ENCODE measurements around the gene ADARB2.

Gene ADARB2

GRCh38 chr10:1378473-1378872, 358.9 kb downstream of the ADARB2 start:
- Histone ChIP-seq H3K27ac (ENCODE audit: low read length) (no peak overlapping the region), H3K36me3 (ENCODE audit: control insufficient read depth in 1 of 2, insufficient read depth in 2 of 2, low read length in 2 of 2) (no peaks in the 10 kb centered on the region), H3K27me3 (ENCODE audit: low read depth, low read length) (no peaks in the 10 kb centered on the region), H3K4me1 (ENCODE audit: control insufficient read depth in 1 of 2, insufficient read depth in 2 of 2, low read length in 2 of 2) (no peaks in the 10 kb centered on the region), H3K4me3 (ENCODE audit: low read depth in 1 of 2, low read length in 2 of 2) (no peak overlapping the region), H3K9me3 (ENCODE audit: control insufficient read depth in 1 of 2, low read length in 2 of 2) (no peaks in the 10 kb centered on the region)

GRCh38 chr10:1377740-1378397, 359.5 kb downstream of the ADARB2 start:
- no peaks in the 10 kb centered on the region for H3K27me3 ChIP-seq (ENCODE audit: low read depth, low read length)

GRCh38 chr10:1377231-1377630, 360.1 kb downstream of the ADARB2 start:
- Histone ChIP-seq H3K9me3 (ENCODE audit: control insufficient read depth in 1 of 2, low read length in 2 of 2) (no peaks in the 10 kb centered on the region), H3K27me3 (ENCODE audit: low read depth, low read length) (no peaks in the 10 kb centered on the region), H3K36me3 (ENCODE audit: control insufficient read depth in 1 of 2, insufficient read depth in 2 of 2, low read length in 2 of 2) (no peaks in the 10 kb centered on the region), H3K27ac (ENCODE audit: low read length) (no peak overlapping the region), H3K4me1 (ENCODE audit: control insufficient read depth in 1 of 2, insufficient read depth in 2 of 2, low read length in 2 of 2) (no peaks in the 10 kb centered on the region), H3K4me3 (ENCODE audit: low read depth in 1 of 2, low read length in 2 of 2) (no peak overlapping the region)

More at GRCh38 chr10:1377740-1378397, 359.5 kb downstream of the ADARB2 start:
- H3K9me3 ChIP-seq (ENCODE audit: control insufficient read depth in 1 of 2, low read length in 2 of 2), result no peaks in the 10 kb centered on the region
- no peaks in the 10 kb centered on the region for H3K4me1 ChIP-seq (ENCODE audit: control insufficient read depth in 1 of 2, insufficient read depth in 2 of 2, low read length in 2 of 2)
- H3K36me3 ChIP-seq (ENCODE audit: control insufficient read depth in 1 of 2, insufficient read depth in 2 of 2, low read length in 2 of 2), result no peaks in the 10 kb centered on the region
- no peak overlapping the region for H3K4me3 ChIP-seq (ENCODE audit: low read depth in 1 of 2, low read length in 2 of 2)
- no peak overlapping the region for H3K27ac ChIP-seq (ENCODE audit: low read length)

GRCh38 chr10:1376384-1376945, 360.9 kb downstream of the ADARB2 start:
- Histone ChIP-seq H3K27ac (ENCODE audit: low read length) (no peak overlapping the region), H3K4me1 (ENCODE audit: control insufficient read depth in 1 of 2, insufficient read depth in 2 of 2, low read length in 2 of 2) (no peaks in the 10 kb centered on the region), H3K27me3 (ENCODE audit: low read depth, low read length) (no peaks in the 10 kb centered on the region), H3K4me3 (ENCODE audit: low read depth in 1 of 2, low read length in 2 of 2) (no peak overlapping the region), H3K36me3 (ENCODE audit: control insufficient read depth in 1 of 2, insufficient read depth in 2 of 2, low read length in 2 of 2) (no peaks in the 10 kb centered on the region), H3K9me3 (ENCODE audit: control insufficient read depth in 1 of 2, low read length in 2 of 2) (no peaks in the 10 kb centered on the region)

- no peaks in the 10 kb centered on the region for H3K9me3 ChIP-seq (ENCODE audit: control insufficient read depth in 1 of 2, low read length in 2 of 2)
- no peaks in the 10 kb centered on the region for H3K4me1 ChIP-seq (ENCODE audit: control insufficient read depth in 1 of 2, insufficient read depth in 2 of 2, low read length in 2 of 2)
- no peak overlapping the region for H3K4me3 ChIP-seq (ENCODE audit: low read depth in 1 of 2, low read length in 2 of 2)
- H3K36me3 ChIP-seq (ENCODE audit: control insufficient read depth in 1 of 2, insufficient read depth in 2 of 2, low read length in 2 of 2), result no peaks in the 10 kb centered on the region
- H3K27ac ChIP-seq (ENCODE audit: low read length), result no peak overlapping the region
- H3K27me3 ChIP-seq (ENCODE audit: low read depth, low read length), result no peaks in the 10 kb centered on the region
Observed at GRCh38 chr10:1375346-1376170, 361.8 kb downstream of the ADARB2 start.

GRCh38 chr10:1374511-1375345, 362.6 kb downstream of the ADARB2 start:
- no peaks in the 10 kb centered on the region for H3K9me3 ChIP-seq (ENCODE audit: control insufficient read depth in 1 of 2, low read length in 2 of 2)
- H3K27ac ChIP-seq (ENCODE audit: low read length), result no peak overlapping the region
- H3K4me3 ChIP-seq (ENCODE audit: low read depth in 1 of 2, low read length in 2 of 2), result no peak overlapping the region
- no peaks in the 10 kb centered on the region for H3K4me1 ChIP-seq (ENCODE audit: control insufficient read depth in 1 of 2, insufficient read depth in 2 of 2, low read length in 2 of 2)
- no peaks in the 10 kb centered on the region for H3K36me3 ChIP-seq (ENCODE audit: control insufficient read depth in 1 of 2, insufficient read depth in 2 of 2, low read length in 2 of 2)
- H3K27me3 ChIP-seq (ENCODE audit: low read depth, low read length), result no peaks in the 10 kb centered on the region

- Histone ChIP-seq H3K36me3 (ENCODE audit: control insufficient read depth in 1 of 2, insufficient read depth in 2 of 2, low read length in 2 of 2) (no peaks in the 10 kb centered on the region), H3K4me3 (ENCODE audit: low read depth in 1 of 2, low read length in 2 of 2) (no peak overlapping the region), H3K27me3 (ENCODE audit: low read depth, low read length) (no peaks in the 10 kb centered on the region), H3K9me3 (ENCODE audit: control insufficient read depth in 1 of 2, low read length in 2 of 2) (no peaks in the 10 kb centered on the region), H3K27ac (ENCODE audit: low read length) (no peak overlapping the region), H3K4me1 (ENCODE audit: control insufficient read depth in 1 of 2, insufficient read depth in 2 of 2, low read length in 2 of 2) (no peaks in the 10 kb centered on the region)
Observed at GRCh38 chr10:1373287-1373686, 364.0 kb downstream of the ADARB2 start.

- no peak overlapping the region for H3K27ac ChIP-seq (ENCODE audit: low read length)
- no peaks in the 10 kb centered on the region for H3K36me3 ChIP-seq (ENCODE audit: control insufficient read depth in 1 of 2, insufficient read depth in 2 of 2, low read length in 2 of 2)
- no peak overlapping the region for H3K4me3 ChIP-seq (ENCODE audit: low read depth in 1 of 2, low read length in 2 of 2)
- no peaks in the 10 kb centered on the region for H3K9me3 ChIP-seq (ENCODE audit: control insufficient read depth in 1 of 2, low read length in 2 of 2)
- H3K4me1 ChIP-seq (ENCODE audit: control insufficient read depth in 1 of 2, insufficient read depth in 2 of 2, low read length in 2 of 2), result no peaks in the 10 kb centered on the region
- no peaks in the 10 kb centered on the region for H3K27me3 ChIP-seq (ENCODE audit: low read depth, low read length)
Observed at GRCh38 chr10:1372212-1372611, 365.1 kb downstream of the ADARB2 start.

GRCh38 chr10:1370298-1370697, 367.0 kb downstream of the ADARB2 start:
- Histone ChIP-seq H3K9me3 (ENCODE audit: control insufficient read depth in 1 of 2, low read length in 2 of 2) (no peaks in the 10 kb centered on the region), H3K27ac (ENCODE audit: low read length) (no peak overlapping the region), H3K27me3 (ENCODE audit: low read depth, low read length) (no peaks in the 10 kb centered on the region), H3K4me3 (ENCODE audit: low read depth in 1 of 2, low read length in 2 of 2) (no peak overlapping the region), H3K4me1 (ENCODE audit: control insufficient read depth in 1 of 2, insufficient read depth in 2 of 2, low read length in 2 of 2) (no peaks in the 10 kb centered on the region), H3K36me3 (ENCODE audit: control insufficient read depth in 1 of 2, insufficient read depth in 2 of 2, low read length in 2 of 2) (no peaks in the 10 kb centered on the region)

GRCh38 chr10:1369665-1370064, 367.7 kb downstream of the ADARB2 start:
- no peak overlapping the region for H3K4me3 ChIP-seq (ENCODE audit: low read depth in 1 of 2, low read length in 2 of 2)
- no peaks in the 10 kb centered on the region for H3K9me3 ChIP-seq (ENCODE audit: control insufficient read depth in 1 of 2, low read length in 2 of 2)
- no peaks in the 10 kb centered on the region for H3K36me3 ChIP-seq (ENCODE audit: control insufficient read depth in 1 of 2, insufficient read depth in 2 of 2, low read length in 2 of 2)
- H3K27me3 ChIP-seq (ENCODE audit: low read depth, low read length), result no peaks in the 10 kb centered on the region
- H3K27ac ChIP-seq (ENCODE audit: low read length), result no peak overlapping the region
- no peaks in the 10 kb centered on the region for H3K4me1 ChIP-seq (ENCODE audit: control insufficient read depth in 1 of 2, insufficient read depth in 2 of 2, low read length in 2 of 2)

- H3K9me3 ChIP-seq (ENCODE audit: control insufficient read depth in 1 of 2, low read length in 2 of 2), result no peaks in the 10 kb centered on the region
- no peaks in the 10 kb centered on the region for H3K4me1 ChIP-seq (ENCODE audit: control insufficient read depth in 1 of 2, insufficient read depth in 2 of 2, low read length in 2 of 2)
- H3K27me3 ChIP-seq (ENCODE audit: low read depth, low read length), result no peaks in the 10 kb centered on the region
- no peaks in the 10 kb centered on the region for H3K36me3 ChIP-seq (ENCODE audit: control insufficient read depth in 1 of 2, insufficient read depth in 2 of 2, low read length in 2 of 2)
- H3K27ac ChIP-seq (ENCODE audit: low read length), result no peak overlapping the region
- no peak overlapping the region for H3K4me3 ChIP-seq (ENCODE audit: low read depth in 1 of 2, low read length in 2 of 2)
Observed at GRCh38 chr10:1369197-1369596, 368.1 kb downstream of the ADARB2 start.

All from muscle layer of duodenum (tissue), 2 donors.